HL-60/S4 treated with phorbol 12-myristate 13-acetate at 8.2 ng/mL for 4 days and 3 days (cell line): ENCODE results near the gene PRPF6.

Source experiments
- in situ Hi-C: fragments of 300-500 bp; cut with MboI; formaldehyde crosslinking; loops from 2 replicates; pipeline ENCODE4 v1.15.0; 2022; ENCODE audit warnings: low sequenced_read_pairs

PRPF6 gene

GRCh38 chr20:64045346-64046011 lies 64.5 kb downstream of the PRPF6 start:
- in situ Hi-C loops, result no loop called here

GRCh38 chr20:64047046-64047389 lies 66.1 kb downstream of the PRPF6 start:
- in situ Hi-C loops, result no loop called here

GRCh38 chr20:64047968-64048401 lies 67.1 kb downstream of the PRPF6 start:
- in situ Hi-C loops, result no loop called here

GRCh38 chr20:64048402-64049044 lies 67.6 kb downstream of the PRPF6 start:
- in situ Hi-C loops, result no loop called here

GRCh38 chr20:64049060-64049877 lies 68.3 kb downstream of the PRPF6 start, which contains the start of gene SOX18:
Gene SOX18, minus strand, starts transcription at chr20:64049639. Its CDS starts 123 bp downstream, at chr20:64049516.
- in situ Hi-C loops, result no loop called here

GRCh38 chr20:64049878-64050260 lies 68.9 kb downstream of the PRPF6 start:
- in situ Hi-C loops, result no loop called here

- in situ Hi-C loops, result no loop called here
Observed at GRCh38 chr20:64050261-64051032, 69.5 kb downstream of the PRPF6 start.

GRCh38 chr20:64051033-64051452 lies 70.1 kb downstream of the PRPF6 start:
- in situ Hi-C loops, result no loop called here

- in situ Hi-C loops, result no loop called here
Observed at GRCh38 chr20:64051561-64052325, 70.8 kb downstream of the PRPF6 start.

GRCh38 chr20:64052326-64052722 lies 71.4 kb downstream of the PRPF6 start:
- in situ Hi-C loops, result no loop called here

GRCh38 chr20:64052987-64053840 lies 72.3 kb downstream of the PRPF6 start:
- in situ Hi-C loops, result no loop called here

- in situ Hi-C loops, result no loop called here
Observed at GRCh38 chr20:64053841-64054661, 73.1 kb downstream of the PRPF6 start.

GRCh38 chr20:64055396-64055892 lies 74.5 kb downstream of the PRPF6 start:
- in situ Hi-C loops, result no loop called here

GRCh38 chr20:64055893-64056638 lies 75.1 kb downstream of the PRPF6 start:
- in situ Hi-C loops, result no loop called here

- in situ Hi-C loops, result no loop called here
Observed at GRCh38 chr20:64056639-64056888, 75.6 kb downstream of the PRPF6 start.

- in situ Hi-C loops, result no loop called here
Observed at GRCh38 chr20:64056889-64057627, 76.1 kb downstream of the PRPF6 start.
